ENCODE measurements around the gene DIAPH2.

The DIAPH2 gene

GRCh38 chrX:96979766-96980165 is 295.1 kb downstream of the DIAPH2 start:
- no peak for DNase-seq

GRCh38 chrX:96982161-96982560 is 297.5 kb downstream of the DIAPH2 start:
- no peak for DNase-seq

- DNase-seq: no peak
These were observed 299.9 kb downstream of the DIAPH2 start for GRCh38 chrX:96984538-96984937.

- DNase-seq: no peak
These were observed 300.4 kb downstream of the DIAPH2 start for GRCh38 chrX:96985046-96985445.

- peak; percentile 6 for DNase-seq
These were observed 302.6 kb downstream of the DIAPH2 start for GRCh38 chrX:96987228-96987627.

GRCh38 chrX:96989830-96990571 is 305.4 kb downstream of the DIAPH2 start:
- DNase-seq: no peak

GRCh38 chrX:96994093-96994492 is 309.5 kb downstream of the DIAPH2 start:
- DNase-seq: no peak

GRCh38 chrX:96997196-96997595 is 312.6 kb downstream of the DIAPH2 start:
- DNase-seq: no peak

- DNase-seq: no peak
These were observed 316.2 kb downstream of the DIAPH2 start for GRCh38 chrX:97000682-97001368.

- DNase-seq: no peak
These were observed 321.5 kb downstream of the DIAPH2 start for GRCh38 chrX:97006167-97006566.

- no peak for DNase-seq
These were observed 324.7 kb downstream of the DIAPH2 start for GRCh38 chrX:97009391-97009790.

- no peak for DNase-seq
These were observed 326.9 kb downstream of the DIAPH2 start for GRCh38 chrX:97011540-97011939.

GRCh38 chrX:97016106-97016505 is 331.5 kb downstream of the DIAPH2 start:
- DNase-seq: peak; percentile 11

- peak; percentile 7 for DNase-seq
These were observed 337.0 kb downstream of the DIAPH2 start for GRCh38 chrX:97021680-97022079.

GRCh38 chrX:97026406-97026805 is 341.8 kb downstream of the DIAPH2 start:
- no peak for DNase-seq

- no peak for DNase-seq
These were observed 342.8 kb downstream of the DIAPH2 start for GRCh38 chrX:97027384-97027922.

- no peak for DNase-seq
These were observed 345.8 kb downstream of the DIAPH2 start for GRCh38 chrX:97030463-97030862.

- no peak for DNase-seq
These were observed 346.3 kb downstream of the DIAPH2 start for GRCh38 chrX:97030947-97031346.

- DNase-seq: peak; percentile 27
These were observed 354.9 kb downstream of the DIAPH2 start for GRCh38 chrX:97039363-97040029.

GRCh38 chrX:97045470-97045869 is 360.8 kb downstream of the DIAPH2 start:
- no peak for DNase-seq

GRCh38 chrX:97046867-97047266 is 362.2 kb downstream of the DIAPH2 start:
- no peak for DNase-seq

GRCh38 chrX:97050392-97050791 is 365.8 kb downstream of the DIAPH2 start:
- DNase-seq: no peak

- no peak for DNase-seq
These were observed 372.8 kb downstream of the DIAPH2 start for GRCh38 chrX:97057349-97057909.
